HepG2 (cell line): ENCODE results near the gene ZMPSTE24. TPM values are rescaled to one million over a fixed set of nuclear protein-coding genes. Genes with fewer than 3 reads are reported as not detected.
A peak's percentile ranks its signal among the peaks of the same experiment; 100 is the strongest.

Experiments
- DPF2 ChIP-seq: sonication (generic); formaldehyde crosslinking; IDR thresholded peaks from 2 replicates; pipeline ENCODE4 v1.4.0; 2020; ENCODE audit warnings: mild to moderate bottlenecking, low read depth, missing genetic modification reagents, borderline replicate concordance
- DR1 ChIP-seq: sonication (generic); formaldehyde crosslinking; IDR thresholded peaks from 2 replicates; pipeline ENCODE4 v1.8.0; 2021; ENCODE audit warnings: mild to moderate bottlenecking, missing genetic modification reagents, inconsistent platforms
- EHMT2 ChIP-seq: fragments of 200-600 bp; sonication (generic); IDR thresholded peaks from 2 replicates; pipeline ENCODE4 v1.7.0; 2017; ENCODE audit warnings: antibody characterized with exemption, low read depth, low read length, borderline replicate concordance
- IKZF4 ChIP-seq: sonication (generic); formaldehyde crosslinking; IDR thresholded peaks from 2 replicates; pipeline ENCODE4 v1.5.1; 2020; ENCODE audit warnings: borderline replicate concordance, mild to moderate bottlenecking, low read depth, missing genetic modification reagents; ENCODE audit errors: not compliant biosample characterization
- IRF2 ChIP-seq: IDR thresholded peaks from 2 replicates; pipeline ENCODE4 v1.6.1; 2018; ENCODE audit warnings: missing genetic modification reagents, missing compliant biosample characterization
- LCORL ChIP-seq, 2 experiments: fragments of 450-650 bp in 1 of 2; sonication (generic) in 1 of 2; formaldehyde crosslinking in 1 of 2; IDR thresholded peaks; 2 replicates each; pipeline versions ENCODE4 v1.5.0 to v1.6.1; 2017 to 2020; ENCODE audit warnings: antibody characterized with exemption in 1 of 2, missing genetic modification reagents in 1 of 2
- MZF1 ChIP-seq: sonication (generic); formaldehyde crosslinking; IDR thresholded peaks from 2 replicates; pipeline ENCODE4 v1.8.1; 2023; ENCODE audit warnings: mild to moderate bottlenecking, missing genetic modification reagents, borderline replicate concordance
- NFE2 ChIP-seq: sonication (generic); formaldehyde crosslinking; IDR thresholded peaks from 2 replicates; pipeline ENCODE4 v1.4.0; 2020; ENCODE audit warnings: missing genetic modification reagents
- PPARG ChIP-seq: conservative IDR thresholded peaks from 2 replicates; pipeline ENCODE4 v1.6.1; 2016; ENCODE audit warnings: missing biosample characterization, missing genetic modification reagents
- RARA ChIP-seq: IDR thresholded peaks from 2 replicates; pipeline ENCODE4 v1.6.1; 2016; ENCODE audit warnings: missing genetic modification reagents, missing compliant biosample characterization
- REXO4 ChIP-seq: sonication (generic); formaldehyde crosslinking; IDR thresholded peaks from 2 replicates; pipeline ENCODE4 v1.8.0; 2022; ENCODE audit warnings: missing genetic modification reagents, mild to moderate bottlenecking, borderline replicate concordance
- ZNF143 ChIP-seq: sonication (generic); formaldehyde crosslinking; IDR thresholded peaks from 2 replicates; pipeline ENCODE4 v1.4.0; 2020; ENCODE audit warnings: missing genetic modification reagents
- ZNF383 ChIP-seq: sonication (generic); formaldehyde crosslinking; IDR thresholded peaks from 2 replicates; pipeline ENCODE4 v1.4.0; 2020; ENCODE audit warnings: missing genetic modification reagents, mild to moderate bottlenecking, borderline replicate concordance
- ZNF431 ChIP-seq: sonication (generic); formaldehyde crosslinking; IDR thresholded peaks from 2 replicates; pipeline ENCODE4 v1.9.0; 2022; ENCODE audit warnings: missing genetic modification reagents, low read depth, mild to moderate bottlenecking, borderline replicate concordance
- ZNF615 ChIP-seq: sonication (generic); formaldehyde crosslinking; IDR thresholded peaks from 2 replicates; pipeline ENCODE4 v1.5.0; 2020; ENCODE audit warnings: mild to moderate bottlenecking, missing genetic modification reagents, borderline replicate concordance
- polyA plus RNA-seq, 8 experiments: library from polyadenylated mRNA; depleted of rRNA in 3 of 8; stranded (reverse) in 7 of 8; unstranded in 1 of 8; fragments of >200 nt; fragmentation: Illumina TruSeq in 4 of 8; extraction: Trizol in 4 of 8; gene quantifications; 2 replicates each; pipeline versions ENCODE4 v1.2.1 to v1.2.3, GENCODE V29; 2011 to 2016; ENCODE audit warnings: low read depth in 4 of 8, missing spikeins in 1 of 8, mixed read lengths in 1 of 8; ENCODE audit not compliant: insufficient read depth in 1 of 8
- total RNA-seq, 5 experiments: library from RNA; depleted of rRNA; stranded (reverse); fragments of >200 nt; fragmentation: Illumina TruSeq; extraction: Trizol; gene quantifications; 2 replicates each; pipeline ENCODE4 v1.2.3, GENCODE V29; 2016; ENCODE audit warnings: low read depth in 1 of 5
- TF ChIP-seq, protein P1 (sequence below): sonication (generic); formaldehyde crosslinking; IDR thresholded peaks from 2 replicates; pipeline ENCODE4 v1.5.0; 2020; ENCODE audit warnings: missing genetic modification reagents, mild to moderate bottlenecking, borderline replicate concordance
- TF ChIP-seq, protein P2 (sequence below): IDR thresholded peaks from 2 replicates; pipeline ENCODE4 v1.6.1; 2016; ENCODE audit warnings: low read depth
- TF ChIP-seq, protein P3 (sequence below): sonication (generic); formaldehyde crosslinking; IDR thresholded peaks from 2 replicates; pipeline ENCODE4 v1.4.0; 2020; ENCODE audit warnings: missing genetic modification reagents, mild to moderate bottlenecking, borderline replicate concordance
- TF ChIP-seq, protein P4 (sequence below): IDR thresholded peaks from 2 replicates; pipeline ENCODE4 v1.6.1; 2016; ENCODE audit warnings: low read depth, borderline replicate concordance
- TF ChIP-seq, protein P5 (sequence below): sonication (generic); formaldehyde crosslinking; IDR thresholded peaks from 2 replicates; pipeline ENCODE4 v1.8.0; 2022; ENCODE audit warnings: missing genetic modification reagents, low read depth, mild to moderate bottlenecking, borderline replicate concordance
- TF ChIP-seq, protein P6 (sequence below): sonication (generic); formaldehyde crosslinking; IDR thresholded peaks from 2 replicates; pipeline ENCODE4 v1.4.0; 2020; ENCODE audit warnings: missing genetic modification reagents, borderline replicate concordance
- TF ChIP-seq, protein P7 (sequence below): sonication (generic); formaldehyde crosslinking; IDR thresholded peaks from 2 replicates; pipeline ENCODE4 v1.8.1; 2023; ENCODE audit warnings: missing genetic modification reagents, mild to moderate bottlenecking, borderline replicate concordance

ZMPSTE24 gene
- total and polyA plus RNA-seq, 2 of the 13 experiments (the other 11 are each of a cell fraction or from before 2014, with no cell fraction given) = 13.6 to 60.2 TPM

DNA sequence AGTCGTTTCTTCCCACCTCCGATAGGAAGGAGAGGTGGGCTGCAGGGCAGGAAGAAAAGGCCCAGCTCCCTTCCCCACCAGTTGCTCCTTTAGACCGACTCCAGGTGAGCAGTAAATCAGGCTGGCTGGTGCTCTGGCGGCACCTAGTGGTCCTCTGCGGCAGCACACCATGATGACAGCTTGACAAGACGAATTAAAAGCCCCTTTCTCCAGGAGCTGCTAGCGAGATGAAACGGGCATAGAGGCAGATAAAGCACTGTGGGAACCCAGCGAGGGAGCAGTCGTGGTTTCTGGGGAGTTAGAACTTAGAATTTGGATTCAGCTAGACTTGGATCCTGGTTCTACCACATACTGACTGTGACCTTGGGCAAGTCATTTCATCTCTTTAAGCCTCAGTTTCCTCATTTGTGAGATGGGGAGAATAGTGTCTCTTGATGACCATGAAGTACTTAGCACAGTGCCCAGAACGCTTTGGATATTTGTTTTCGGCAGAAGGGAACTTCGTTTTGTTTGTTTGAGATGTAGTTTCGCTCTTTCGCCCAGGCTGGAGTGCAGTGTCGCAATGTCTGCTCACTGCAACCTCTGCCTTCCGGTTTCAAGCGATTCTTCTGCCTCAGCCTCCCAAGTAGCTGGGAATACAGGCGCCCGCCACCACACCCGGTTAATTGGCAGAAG is 80.8 kb downstream of the ZMPSTE24 start (continued):
- TF ChIP-seq, protein P1, sequence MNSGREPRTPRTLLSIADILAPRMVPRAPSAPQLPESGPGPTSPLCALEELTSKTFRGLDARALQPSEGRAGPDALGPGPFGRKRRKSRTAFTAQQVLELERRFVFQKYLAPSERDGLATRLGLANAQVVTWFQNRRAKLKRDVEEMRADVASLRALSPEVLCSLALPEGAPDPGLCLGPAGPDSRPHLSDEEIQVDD (CRISPR knock-in tag) = no peak
- 0 out of 2 replicates have a peak, but pooled peaks have one; percentile 21 for TF ChIP-seq DPF2 (CRISPR knock-in tag)
- TF ChIP-seq ZNF383 (CRISPR knock-in tag) = no peak
- peak; percentile 63; the same call in 1 of the 2 replicates for TF ChIP-seq IRF2 (CRISPR knock-in tag)
- TF ChIP-seq, protein P2, sequence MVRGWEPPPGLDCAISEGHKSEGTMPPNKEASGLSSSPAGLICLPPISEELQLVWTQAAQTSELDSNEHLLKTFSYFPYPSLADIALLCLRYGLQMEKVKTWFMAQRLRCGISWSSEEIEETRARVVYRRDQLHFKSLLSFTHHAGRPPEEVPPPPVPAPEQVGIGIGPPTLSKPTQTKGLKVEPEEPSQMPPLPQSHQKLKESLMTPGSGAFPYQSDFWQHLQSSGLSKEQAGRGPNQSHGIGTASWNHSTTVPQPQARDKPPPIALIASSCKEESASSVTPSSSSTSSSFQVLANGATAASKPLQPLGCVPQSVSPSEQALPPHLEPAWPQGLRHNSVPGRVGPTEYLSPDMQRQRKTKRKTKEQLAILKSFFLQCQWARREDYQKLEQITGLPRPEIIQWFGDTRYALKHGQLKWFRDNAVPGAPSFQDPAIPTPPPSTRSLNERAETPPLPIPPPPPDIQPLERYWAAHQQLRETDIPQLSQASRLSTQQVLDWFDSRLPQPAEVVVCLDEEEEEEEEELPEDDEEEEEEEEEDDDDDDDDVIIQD (CRISPR knock-in tag) = no peak
- TF ChIP-seq, protein P3, sequence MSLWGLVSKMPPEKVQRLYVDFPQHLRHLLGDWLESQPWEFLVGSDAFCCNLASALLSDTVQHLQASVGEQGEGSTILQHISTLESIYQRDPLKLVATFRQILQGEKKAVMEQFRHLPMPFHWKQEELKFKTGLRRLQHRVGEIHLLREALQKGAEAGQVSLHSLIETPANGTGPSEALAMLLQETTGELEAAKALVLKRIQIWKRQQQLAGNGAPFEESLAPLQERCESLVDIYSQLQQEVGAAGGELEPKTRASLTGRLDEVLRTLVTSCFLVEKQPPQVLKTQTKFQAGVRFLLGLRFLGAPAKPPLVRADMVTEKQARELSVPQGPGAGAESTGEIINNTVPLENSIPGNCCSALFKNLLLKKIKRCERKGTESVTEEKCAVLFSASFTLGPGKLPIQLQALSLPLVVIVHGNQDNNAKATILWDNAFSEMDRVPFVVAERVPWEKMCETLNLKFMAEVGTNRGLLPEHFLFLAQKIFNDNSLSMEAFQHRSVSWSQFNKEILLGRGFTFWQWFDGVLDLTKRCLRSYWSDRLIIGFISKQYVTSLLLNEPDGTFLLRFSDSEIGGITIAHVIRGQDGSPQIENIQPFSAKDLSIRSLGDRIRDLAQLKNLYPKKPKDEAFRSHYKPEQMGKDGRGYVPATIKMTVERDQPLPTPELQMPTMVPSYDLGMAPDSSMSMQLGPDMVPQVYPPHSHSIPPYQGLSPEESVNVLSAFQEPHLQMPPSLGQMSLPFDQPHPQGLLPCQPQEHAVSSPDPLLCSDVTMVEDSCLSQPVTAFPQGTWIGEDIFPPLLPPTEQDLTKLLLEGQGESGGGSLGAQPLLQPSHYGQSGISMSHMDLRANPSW (CRISPR knock-in tag) = no peak; the same call in 1 of the 2 replicates
- no peak for TF ChIP-seq ZNF143 (CRISPR knock-in tag)
- TF ChIP-seq ZNF615 (CRISPR knock-in tag) = no peak
- no peak for TF ChIP-seq ZNF431
- TF ChIP-seq, protein P4, sequence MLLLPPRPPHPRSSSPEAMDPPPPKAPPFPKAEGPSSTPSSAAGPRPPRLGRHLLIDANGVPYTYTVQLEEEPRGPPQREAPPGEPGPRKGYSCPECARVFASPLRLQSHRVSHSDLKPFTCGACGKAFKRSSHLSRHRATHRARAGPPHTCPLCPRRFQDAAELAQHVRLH (CRISPR knock-in tag) = no peak
- TF ChIP-seq PPARG (CRISPR knock-in tag) = no peak
- no peak for TF ChIP-seq EHMT2
- TF ChIP-seq, protein P5, sequence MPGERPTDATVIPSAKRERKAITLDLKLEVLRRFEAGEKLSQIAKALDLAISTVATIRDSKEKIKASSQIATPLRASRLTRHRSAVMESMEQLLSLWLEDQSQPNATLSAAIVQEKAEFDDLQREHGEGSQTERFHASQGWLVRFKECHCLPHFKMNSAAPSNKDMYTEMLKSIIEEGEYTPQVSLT = no peak
- TF ChIP-seq DR1 (CRISPR knock-in tag) = no peak
- TF ChIP-seq, protein P6, sequence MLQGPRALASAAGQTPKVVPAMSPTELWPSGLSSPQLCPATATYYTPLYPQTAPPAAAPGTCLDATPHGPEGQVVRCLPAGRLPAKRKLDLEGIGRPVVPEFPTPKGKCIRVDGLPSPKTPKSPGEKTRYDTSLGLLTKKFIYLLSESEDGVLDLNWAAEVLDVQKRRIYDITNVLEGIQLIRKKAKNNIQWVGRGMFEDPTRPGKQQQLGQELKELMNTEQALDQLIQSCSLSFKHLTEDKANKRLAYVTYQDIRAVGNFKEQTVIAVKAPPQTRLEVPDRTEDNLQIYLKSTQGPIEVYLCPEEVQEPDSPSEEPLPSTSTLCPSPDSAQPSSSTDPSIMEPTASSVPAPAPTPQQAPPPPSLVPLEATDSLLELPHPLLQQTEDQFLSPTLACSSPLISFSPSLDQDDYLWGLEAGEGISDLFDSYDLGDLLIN = no peak
- no peak for TF ChIP-seq LCORL (IDR thresholded peaks at IDR 0.05)
- TF ChIP-seq LCORL (CRISPR knock-in tag; IDR thresholded peaks at IDR 0.05) = peak; percentile 65
- TF ChIP-seq MZF1 (CRISPR knock-in tag) = no peak
- TF ChIP-seq IKZF4 (CRISPR knock-in tag) = no peak
- TF ChIP-seq, protein P7, sequence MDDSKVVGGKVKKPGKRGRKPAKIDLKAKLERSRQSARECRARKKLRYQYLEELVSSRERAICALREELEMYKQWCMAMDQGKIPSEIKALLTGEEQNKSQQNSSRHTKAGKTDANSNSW (CRISPR knock-in tag) = no peak
- TF ChIP-seq RARA = no peak
- TF ChIP-seq REXO4 (CRISPR knock-in tag) = no peak
- TF ChIP-seq NFE2 (CRISPR knock-in tag) = no peak
